Measurements from ENCODE around the gene GET4.

DNA sequence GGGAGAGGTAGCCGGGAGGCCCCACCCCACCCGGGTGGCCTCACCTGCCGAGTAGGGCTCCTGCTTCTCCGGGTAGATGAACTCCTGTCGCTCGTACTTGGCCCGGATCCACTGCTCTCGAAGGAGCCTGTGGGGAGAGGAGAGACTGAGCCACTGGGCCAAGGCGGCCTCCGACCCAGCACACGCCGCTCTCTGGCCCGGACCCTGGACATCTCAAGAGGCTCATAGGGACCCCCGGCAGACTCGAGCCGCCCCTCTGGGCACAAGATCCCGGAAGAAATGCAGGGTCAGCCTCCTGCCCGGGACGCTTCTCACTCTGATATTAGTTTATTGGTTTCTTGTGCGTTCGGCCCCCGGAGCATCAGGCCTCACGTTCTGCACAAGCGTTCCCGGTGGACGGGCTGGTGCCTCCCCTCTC lies 43.6 kb downstream of the GET4 start:
- TF ChIP-seq SP1 (IDR thresholded peaks at IDR 0.05) (no peak), BHLHE40 (IDR thresholded peaks at IDR 0.05; ENCODE audit: borderline replicate concordance) (no peak), FOXA1 (IDR thresholded peaks at IDR 0.05) (no peak), SUZ12 (IDR thresholded peaks at IDR 0.05) (no peak), FOXM1 (IDR thresholded peaks at IDR 0.05; ENCODE audit: borderline replicate concordance) (no peak), NFRKB (IDR thresholded peaks at IDR 0.05) (no peak), ZNF384 (IDR thresholded peaks at IDR 0.05) (no peak), TARDBP (IDR thresholded peaks at IDR 0.05) (no peak), LEF1 (IDR thresholded peaks at IDR 0.05; ENCODE audit: borderline replicate concordance) (no peak), L3MBTL2 (conservative IDR thresholded peaks at IDR 0.05) (no peak), FOXK2 (IDR thresholded peaks at IDR 0.05) (no peak), ARNT (IDR thresholded peaks at IDR 0.05) (no peak), HDGF (IDR thresholded peaks at IDR 0.05; ENCODE audit: borderline replicate concordance) (no peak)
- TF ChIP-seq, protein P1, sequence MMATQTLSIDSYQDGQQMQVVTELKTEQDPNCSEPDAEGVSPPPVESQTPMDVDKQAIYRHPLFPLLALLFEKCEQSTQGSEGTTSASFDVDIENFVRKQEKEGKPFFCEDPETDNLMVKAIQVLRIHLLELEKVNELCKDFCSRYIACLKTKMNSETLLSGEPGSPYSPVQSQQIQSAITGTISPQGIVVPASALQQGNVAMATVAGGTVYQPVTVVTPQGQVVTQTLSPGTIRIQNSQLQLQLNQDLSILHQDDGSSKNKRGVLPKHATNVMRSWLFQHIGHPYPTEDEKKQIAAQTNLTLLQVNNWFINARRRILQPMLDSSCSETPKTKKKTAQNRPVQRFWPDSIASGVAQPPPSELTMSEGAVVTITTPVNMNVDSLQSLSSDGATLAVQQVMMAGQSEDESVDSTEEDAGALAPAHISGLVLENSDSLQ (IDR thresholded peaks at IDR 0.05), result no peak

All from HEK293T (cell line).